Measurements from ENCODE around the gene SLC6A12. TPM values are rescaled to one million over a fixed set of nuclear protein-coding genes. Genes with fewer than 3 reads are reported as not detected.

SLC6A12 gene
- total RNA-seq, 4 donors from 2014 or later = 0.28 to 2.4 TPM; not detected in 2

GRCh38 chr12:234891-235415, 21.0 kb upstream of the SLC6A12 start:
- no peak for TF ChIP-seq CTCF (IDR thresholded peaks at IDR 0.05)
- no peak for TF ChIP-seq POLR2A (IDR thresholded peaks at IDR 0.05)
- DNase-seq = peak in 1 of 2 donors; percentile 2
- H3K4me1 ChIP-seq = no peaks in the 10 kb centered on the region
- no peaks in the 10 kb centered on the region for H3K36me3 ChIP-seq
- H3K27me3 ChIP-seq = no peaks in the 10 kb centered on the region
- no peak overlapping the region for H3K27ac ChIP-seq
- intact Hi-C loops (cut with DNase I; ENCODE audit: low total_unique reads) = no loop called here
- H3K9me3 ChIP-seq = peaks cover 0 to 4% of the 10 kb centered on the region in 2 donors
- H3K4me3 ChIP-seq = no peak overlapping the region

- Histone ChIP-seq H3K27me3 (no peaks in the 10 kb centered on the region), H3K27ac (no peak overlapping the region), H3K4me3 (no peak overlapping the region), H3K9me3 (peaks cover 0 to 4% of the 10 kb centered on the region in 2 donors), H3K4me1 (no peaks in the 10 kb centered on the region), H3K36me3 (no peaks in the 10 kb centered on the region)
- intact Hi-C loops (cut with DNase I; ENCODE audit: low total_unique reads) = no loop called here
- no peak for DNase-seq
- TF ChIP-seq CTCF (IDR thresholded peaks at IDR 0.05) (no peak), POLR2A (IDR thresholded peaks at IDR 0.05) (no peak)
Observed at GRCh38 chr12:234019-234418, 20.1 kb upstream of the SLC6A12 start.

- TF ChIP-seq POLR2A (IDR thresholded peaks at IDR 0.05) (no peak), CTCF (IDR thresholded peaks at IDR 0.05) (no peak)
- Histone ChIP-seq H3K9me3 (peaks cover 0 to 4% of the 10 kb centered on the region in 2 donors), H3K36me3 (no peaks in the 10 kb centered on the region), H3K27me3 (no peaks in the 10 kb centered on the region), H3K4me3 (no peak overlapping the region), H3K27ac (no peak overlapping the region), H3K4me1 (no peaks in the 10 kb centered on the region)
- intact Hi-C loops (cut with DNase I; ENCODE audit: low total_unique reads) = no loop called here
- no peak for DNase-seq
Observed at GRCh38 chr12:233615-233968, 19.6 kb upstream of the SLC6A12 start.

- intact Hi-C loops (cut with DNase I; ENCODE audit: low total_unique reads) = no loop called here
- DNase-seq = no peak
- H3K4me1 ChIP-seq = no peaks in the 10 kb centered on the region
- peaks cover 0 to 4% of the 10 kb centered on the region in 2 donors for H3K9me3 ChIP-seq
- no peak overlapping the region for H3K27ac ChIP-seq
- no peak for TF ChIP-seq CTCF (IDR thresholded peaks at IDR 0.05)
- TF ChIP-seq POLR2A (IDR thresholded peaks at IDR 0.05) = no peak
- H3K36me3 ChIP-seq = no peaks in the 10 kb centered on the region
- no peak overlapping the region for H3K4me3 ChIP-seq
- no peaks in the 10 kb centered on the region for H3K27me3 ChIP-seq
Observed at GRCh38 chr12:232731-233614, 19.0 kb upstream of the SLC6A12 start.

GRCh38 chr12:230925-231671, 17.1 kb upstream of the SLC6A12 start:
- peaks cover 0 to 4% of the 10 kb centered on the region in 2 donors for H3K9me3 ChIP-seq
- H3K27me3 ChIP-seq = no peaks in the 10 kb centered on the region
- no peaks in the 10 kb centered on the region for H3K4me1 ChIP-seq
- DNase-seq = peak in 1 of 2 donors; percentile 8
- H3K27ac ChIP-seq = no peak overlapping the region
- H3K4me3 ChIP-seq = no peak overlapping the region
- intact Hi-C loops (cut with DNase I; ENCODE audit: low total_unique reads) = no loop called here
- TF ChIP-seq CTCF (IDR thresholded peaks at IDR 0.05) (no peak), POLR2A (IDR thresholded peaks at IDR 0.05) (no peak)
- H3K36me3 ChIP-seq = no peaks in the 10 kb centered on the region

Measured in uterus (tissue), 4 donors.